Vagina (tissue), 2 donors: ENCODE results near the gene CPNE1.

Experiments
- POLR2A ChIP-seq, 2 donors: fragments of 450-650 bp; IDR thresholded peaks; one replicate each; pipeline ENCODE4 v1.6.1; 2017; ENCODE audit warnings: antibody characterized with exemption in 2 of 2, mild to moderate bottlenecking in 2 of 2, moderate library complexity in 2 of 2
- POLR2AphosphoS5 ChIP-seq, 2 donors: sonication (generic); formaldehyde crosslinking; IDR thresholded peaks; one replicate each; pipeline ENCODE4 v1.9.0; 2017; ENCODE audit warnings: antibody characterized with exemption in 2 of 2, mild to moderate bottlenecking in 2 of 2, low read depth in 1 of 2; ENCODE audit not compliant: insufficient read depth in 1 of 2
- TF ChIP-seq, protein P1 (sequence below), 3 experiments: fragments of 450-650 bp in 2 of 3; fragments of 200-600 bp in 1 of 3; sonication (generic) in 1 of 3; IDR thresholded peaks; one replicate each; pipeline ENCODE4 v1.5.1; 2017 to 2019; ENCODE audit warnings: antibody characterized with exemption in 3 of 3, mild to moderate bottlenecking in 2 of 3, moderate library complexity in 2 of 3

DNA sequence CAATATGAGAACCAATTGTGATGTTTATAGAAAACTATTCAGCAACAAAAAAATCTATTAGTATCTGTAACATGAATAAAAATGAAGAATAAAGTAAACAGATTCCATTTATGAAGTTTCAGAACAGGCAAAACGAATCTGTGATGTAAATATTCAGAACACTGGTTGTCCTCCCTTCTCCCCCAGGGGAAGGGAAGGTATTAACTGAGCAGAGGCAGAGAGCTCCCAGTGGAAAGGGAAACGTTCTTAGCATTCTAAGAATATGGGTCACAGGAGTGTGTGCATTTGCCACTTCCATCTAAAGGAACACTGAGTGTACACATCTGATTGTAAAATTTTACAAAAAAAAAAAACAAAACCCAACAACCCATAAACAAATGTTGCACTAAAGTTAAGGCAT lies 25.9 kb downstream of the CPNE1 start:
- TF ChIP-seq, protein P1, sequence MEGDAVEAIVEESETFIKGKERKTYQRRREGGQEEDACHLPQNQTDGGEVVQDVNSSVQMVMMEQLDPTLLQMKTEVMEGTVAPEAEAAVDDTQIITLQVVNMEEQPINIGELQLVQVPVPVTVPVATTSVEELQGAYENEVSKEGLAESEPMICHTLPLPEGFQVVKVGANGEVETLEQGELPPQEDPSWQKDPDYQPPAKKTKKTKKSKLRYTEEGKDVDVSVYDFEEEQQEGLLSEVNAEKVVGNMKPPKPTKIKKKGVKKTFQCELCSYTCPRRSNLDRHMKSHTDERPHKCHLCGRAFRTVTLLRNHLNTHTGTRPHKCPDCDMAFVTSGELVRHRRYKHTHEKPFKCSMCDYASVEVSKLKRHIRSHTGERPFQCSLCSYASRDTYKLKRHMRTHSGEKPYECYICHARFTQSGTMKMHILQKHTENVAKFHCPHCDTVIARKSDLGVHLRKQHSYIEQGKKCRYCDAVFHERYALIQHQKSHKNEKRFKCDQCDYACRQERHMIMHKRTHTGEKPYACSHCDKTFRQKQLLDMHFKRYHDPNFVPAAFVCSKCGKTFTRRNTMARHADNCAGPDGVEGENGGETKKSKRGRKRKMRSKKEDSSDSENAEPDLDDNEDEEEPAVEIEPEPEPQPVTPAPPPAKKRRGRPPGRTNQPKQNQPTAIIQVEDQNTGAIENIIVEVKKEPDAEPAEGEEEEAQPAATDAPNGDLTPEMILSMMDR (IDR thresholded peaks at IDR 0.05) = no peak
- TF ChIP-seq POLR2A (IDR thresholded peaks at IDR 0.05) (no peak), POLR2AphosphoS5 (IDR thresholded peaks at IDR 0.05; ENCODE audit: insufficient read depth in 1 of 2, low read depth in 1 of 2) (no peak)
